HEK293 (cell line): ENCODE data around the gene PARD3.

Experiments used
- CTCF ChIA-PET: fragments of 350-600 bp; formaldehyde crosslinking; extraction: SDS; loops from one replicate; lab custom pipeline; 2021; ENCODE audit warnings: antibody characterized with exemption; lab: Yijun Ruan, JAX
- POLR2A ChIA-PET: fragments of 300-600 bp; formaldehyde crosslinking; extraction: SDS; loops from one replicate; lab custom pipeline; 2020; ENCODE audit warnings: antibody characterized with exemption, inconsistent platforms; lab: Yijun Ruan, JAX
- H3K27ac ChIP-seq: fragments of 200-500 bp; sonication (Bioruptor generic); 2 replicates; pipeline ENCODE4 v1.5.1; 2014; ENCODE audit warnings: low read depth, low read length, control low read depth, inconsistent platforms; ENCODE audit errors: extremely low read depth
- H3K36me3 ChIP-seq, 2 experiments: fragments of 200-500 bp in 1 of 2; sonication (Bioruptor generic) in 1 of 2; 1 replicate in 1 of 2; 2 replicates in 1 of 2; pipeline ENCODE4 v1.5.1; 2014 to 2017; ENCODE audit warnings: inconsistent platforms in 2 of 2, low read length in 2 of 2; ENCODE audit not compliant: control insufficient read depth in 2 of 2, insufficient read depth in 1 of 2
- H3K4me1 ChIP-seq: fragments of 200-500 bp; sonication (Bioruptor generic); 2 replicates; pipeline ENCODE4 v1.5.1; 2014; ENCODE audit warnings: mild to moderate bottlenecking, low read length, inconsistent platforms; ENCODE audit not compliant: control insufficient read depth, insufficient read depth
- H3K4me3 ChIP-seq: 2 replicates; pipeline ENCODE4 v1.5.1; 2011; ENCODE audit warnings: low read depth, mild to moderate bottlenecking, control low read depth, low read length, moderate library complexity
- H3K9me3 ChIP-seq: fragments of 200-500 bp; sonication (Bioruptor generic); 2 replicates; pipeline ENCODE4 v1.5.1; 2014; ENCODE audit warnings: low read depth, low read length, inconsistent platforms; ENCODE audit not compliant: control insufficient read depth, insufficient read depth
- ATF2 ChIP-seq: fragments of 450-650 bp; formaldehyde crosslinking; IDR thresholded peaks from 2 replicates; pipeline ENCODE4 v1.5.1; 2016; ENCODE audit warnings: missing biosample characterization, missing genetic modification characterization, low read depth
- IKZF3 ChIP-seq: fragments of 450-650 bp; IDR thresholded peaks from 2 replicates; pipeline ENCODE4 v1.5.0; 2018; ENCODE audit warnings: missing biosample characterization, mild to moderate bottlenecking, missing genetic modification characterization, moderate library complexity
- KLF1 ChIP-seq: fragments of 450-650 bp; formaldehyde crosslinking; IDR thresholded peaks from 2 replicates; pipeline ENCODE4 v1.5.1; 2016; ENCODE audit warnings: missing biosample characterization, missing genetic modification characterization
- PRDM4 ChIP-seq: fragments of 450-650 bp; formaldehyde crosslinking; IDR thresholded peaks from 2 replicates; pipeline ENCODE4 v1.5.1; 2017; ENCODE audit warnings: missing biosample characterization, missing genetic modification characterization
- SETDB1 ChIP-seq: IDR thresholded peaks from one replicate; pipeline ENCODE4 v1.6.1; 2017; ENCODE audit warnings: mild to moderate bottlenecking, low read length, moderate library complexity, mixed read lengths; ENCODE audit not compliant: insufficient read length
- TRIM28 ChIP-seq: IDR thresholded peaks from 2 replicates; pipeline ENCODE4 v1.6.1; 2011; ENCODE audit warnings: low read length, control low read depth, borderline replicate concordance
- ZBTB10 ChIP-seq: fragments of 450-650 bp; formaldehyde crosslinking; IDR thresholded peaks from 2 replicates; pipeline ENCODE4 v1.5.1; 2016; ENCODE audit warnings: missing biosample characterization, missing genetic modification characterization
- ZBTB11 ChIP-seq: fragments of 450-650 bp; formaldehyde crosslinking; conservative IDR thresholded peaks from 2 replicates; pipeline ENCODE4 v1.5.1; 2016; ENCODE audit warnings: low read depth, missing biosample characterization, missing genetic modification characterization
- ZBTB26 ChIP-seq: fragments of 450-650 bp; formaldehyde crosslinking; optimal IDR thresholded peaks from 2 replicates; pipeline ENCODE3; 2016; ENCODE audit warnings: missing biosample characterization, mild to moderate bottlenecking, missing genetic modification characterization
- ZBTB44 ChIP-seq: fragments of 450-650 bp; IDR thresholded peaks from 2 replicates; pipeline ENCODE4 v1.5.1; 2018; ENCODE audit warnings: missing biosample characterization, mild to moderate bottlenecking, missing genetic modification characterization
- ZNF112 ChIP-seq: fragments of 450-650 bp; formaldehyde crosslinking; IDR thresholded peaks from 2 replicates; pipeline ENCODE4 v1.5.0; 2017; ENCODE audit warnings: missing biosample characterization, missing genetic modification characterization
- ZNF433 ChIP-seq: fragments of 450-650 bp; formaldehyde crosslinking; IDR thresholded peaks from 2 replicates; pipeline ENCODE4 v1.5.1; 2016; ENCODE audit warnings: missing biosample characterization, missing genetic modification characterization, low read depth
- ZNF473 ChIP-seq: fragments of 450-650 bp; formaldehyde crosslinking; IDR thresholded peaks from 2 replicates; pipeline ENCODE4 v1.5.1; 2017; ENCODE audit warnings: missing biosample characterization, missing genetic modification characterization
- ZNF521 ChIP-seq: fragments of 450-650 bp; formaldehyde crosslinking; IDR thresholded peaks from 2 replicates; pipeline ENCODE4 v1.5.1; 2017; ENCODE audit warnings: missing biosample characterization, mild to moderate bottlenecking, missing genetic modification characterization
- ZNF558 ChIP-seq: fragments of 450-650 bp; formaldehyde crosslinking; IDR thresholded peaks from 2 replicates; pipeline ENCODE4 v1.5.1; 2016; ENCODE audit warnings: missing biosample characterization, missing genetic modification characterization
- ZNF560 ChIP-seq: fragments of 450-650 bp; formaldehyde crosslinking; IDR thresholded peaks from 2 replicates; pipeline ENCODE4 v1.5.1; 2017; ENCODE audit warnings: missing biosample characterization, missing genetic modification characterization, borderline replicate concordance
- ZNF596 ChIP-seq: fragments of 450-650 bp; IDR thresholded peaks from 2 replicates; pipeline ENCODE4 v1.5.0; 2018; ENCODE audit warnings: missing biosample characterization, mild to moderate bottlenecking, missing genetic modification characterization, moderate library complexity
- ZSCAN18 ChIP-seq: fragments of 450-650 bp; formaldehyde crosslinking; IDR thresholded peaks from 2 replicates; pipeline ENCODE4 v1.5.1; 2016; ENCODE audit warnings: missing biosample characterization, missing genetic modification characterization
- ZSCAN5A ChIP-seq: fragments of 450-650 bp; formaldehyde crosslinking; IDR thresholded peaks from 2 replicates; pipeline ENCODE4 v1.5.1; 2016; ENCODE audit warnings: missing biosample characterization, missing genetic modification characterization

The PARD3 gene

GRCh38 chr10:34382626-34383025 lies 432.5 kb downstream of the PARD3 start (continued):
- TF ChIP-seq ATF2 (no peak), TRIM28 (no peak), ZBTB11 (tag by site-specific recombination) (no peak), ZBTB26 (tag by site-specific recombination) (no peak), SETDB1 (no peak), ZNF596 (tag by site-specific recombination) (no peak), ZSCAN5A (tag by site-specific recombination) (no peak), ZNF560 (tag by site-specific recombination) (no peak), ZNF558 (no peak)

- H3K4me1 ChIP-seq = no peaks in the 10 kb centered on the region
- ChIA-PET POLR2A (no interaction called here), CTCF (no interaction called here)
- no peaks in the 10 kb centered on the region for H3K9me3 ChIP-seq
- H3K4me3 ChIP-seq = no peak overlapping the region
- H3K27ac ChIP-seq = no peak overlapping the region
- H3K36me3 ChIP-seq = peaks cover 8 to 10% of the 10 kb centered on the region in 2 experiments
- TF ChIP-seq ZSCAN18 (tag by site-specific recombination) (no peak), PRDM4 (tag by site-specific recombination) (no peak), IKZF3 (tag by site-specific recombination) (no peak), ZNF521 (no peak), ZBTB44 (tag by site-specific recombination) (no peak), ZNF112 (tag by site-specific recombination) (no peak), KLF1 (no peak), ZNF433 (no peak), ZNF473 (tag by site-specific recombination) (no peak), ZBTB10 (tag by site-specific recombination) (no peak)
Measured at GRCh38 chr10:34380856-34381255, 434.2 kb downstream of the PARD3 start.
